Esophagus mucosa (tissue), 1 donor: Measurements from ENCODE around the gene RAPGEF4. TPM values are rescaled to one million over a fixed set of nuclear protein-coding genes. Genes with fewer than 3 reads are reported as not detected.

Source experiments
- ATAC-seq: fragments of 200-7000 bp; cut with Tn5 transposase; one replicate; pipeline ENCODE4 v1.9.1; 2020
- total RNA-seq: library from RNA; stranded (reverse); gene quantifications from one replicate; pipeline ENCODE4 v1.2.4, GENCODE V29; 2023
- donor health status: DM: yes; HTN: yes; CAD: no.

Gene RAPGEF4
- total RNA-seq, 1 donor from 2014 or later, result 3.3 TPM

DNA sequence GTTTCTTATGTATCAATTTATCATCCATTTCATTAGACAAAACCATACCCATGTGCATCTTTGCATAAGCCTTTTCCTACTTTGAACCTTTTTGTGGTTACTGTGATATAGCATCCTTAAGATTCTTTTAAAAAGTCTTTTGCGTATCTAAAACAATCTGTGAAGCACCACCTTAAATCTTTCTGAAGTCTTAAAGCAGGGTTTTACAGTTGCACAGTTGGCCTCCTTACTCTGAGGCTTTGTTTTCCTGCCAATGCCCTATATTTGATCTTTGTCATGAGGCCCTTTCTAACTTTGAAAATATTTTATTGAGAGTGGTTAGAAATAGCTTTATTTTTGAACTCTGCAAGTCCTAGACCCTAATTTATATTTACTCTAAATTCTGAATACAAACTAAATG is 176.6 kb downstream of the RAPGEF4 start:
- ATAC-seq, result no peak

DNA sequence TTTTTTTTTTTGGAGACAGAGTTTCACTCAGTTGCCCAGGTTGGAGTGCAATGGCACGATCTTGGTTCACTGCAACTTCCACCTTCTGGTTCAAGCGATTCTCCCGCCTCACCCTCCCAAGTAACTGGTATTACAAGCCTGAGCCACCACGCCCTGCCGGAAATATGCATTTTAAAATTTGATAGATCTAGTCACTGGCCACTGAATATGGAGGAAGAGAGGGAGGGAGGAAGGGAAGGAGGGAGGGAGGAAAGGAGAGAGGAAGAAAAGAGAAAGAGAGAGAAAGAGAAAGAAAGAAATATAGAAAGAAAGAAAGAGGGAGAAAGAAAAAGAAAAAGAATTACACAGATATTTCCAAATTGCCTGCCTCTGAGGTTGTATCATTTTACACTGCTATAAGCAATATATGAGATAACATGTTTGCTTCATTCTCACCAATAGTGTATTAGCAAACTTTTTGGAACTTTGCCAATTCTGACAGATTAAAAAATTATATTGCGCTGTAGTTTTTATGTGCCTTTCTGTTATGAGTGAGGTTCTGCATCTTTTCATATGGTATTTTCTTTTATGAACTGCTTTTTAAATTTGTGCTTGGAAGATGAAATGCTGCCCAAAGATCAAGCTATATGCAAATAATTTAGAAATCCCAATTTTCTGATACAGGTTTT is 178.8 kb downstream of the RAPGEF4 start:
- ATAC-seq, result peak; percentile 43

DNA sequence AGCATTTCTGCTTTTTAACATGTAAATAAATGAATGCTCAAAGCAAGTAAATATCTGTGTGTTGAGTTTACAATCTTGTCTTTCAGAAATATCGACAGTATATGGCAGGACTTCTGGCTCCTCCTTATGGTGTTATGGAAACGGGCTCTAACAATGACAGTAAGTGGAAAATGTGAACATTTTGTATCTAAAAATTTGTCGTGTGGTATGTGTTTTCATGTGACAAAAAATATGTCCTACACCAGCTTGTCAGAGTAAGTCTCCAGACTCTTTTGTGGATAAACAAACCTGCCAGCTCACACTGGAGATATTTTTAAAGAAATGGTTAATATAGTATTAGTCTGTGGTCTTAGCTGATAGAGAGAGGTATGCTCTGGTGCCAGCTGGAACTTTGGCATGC is 182.1 kb downstream of the RAPGEF4 start:
- ATAC-seq, result no peak

DNA sequence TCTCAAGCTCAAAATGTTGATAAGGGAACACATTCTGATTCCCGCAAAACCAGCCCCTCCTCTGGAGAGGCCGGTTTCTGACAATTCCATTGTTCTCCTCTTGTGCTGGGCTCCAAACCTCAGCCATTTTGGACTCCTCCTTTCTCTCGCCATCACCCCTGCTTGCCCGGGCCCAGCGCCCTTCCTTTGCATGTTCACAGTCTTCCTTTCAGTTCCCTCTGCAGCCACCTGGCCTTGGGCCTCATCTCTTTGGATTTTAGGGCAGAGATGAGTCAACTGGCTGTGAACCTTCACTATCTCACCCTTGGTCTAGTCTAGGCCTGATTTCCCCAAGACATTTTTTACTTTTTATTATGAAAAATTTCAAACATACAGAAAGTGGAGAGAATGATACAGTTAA is 184.1 kb downstream of the RAPGEF4 start:
- ATAC-seq, result no peak

DNA sequence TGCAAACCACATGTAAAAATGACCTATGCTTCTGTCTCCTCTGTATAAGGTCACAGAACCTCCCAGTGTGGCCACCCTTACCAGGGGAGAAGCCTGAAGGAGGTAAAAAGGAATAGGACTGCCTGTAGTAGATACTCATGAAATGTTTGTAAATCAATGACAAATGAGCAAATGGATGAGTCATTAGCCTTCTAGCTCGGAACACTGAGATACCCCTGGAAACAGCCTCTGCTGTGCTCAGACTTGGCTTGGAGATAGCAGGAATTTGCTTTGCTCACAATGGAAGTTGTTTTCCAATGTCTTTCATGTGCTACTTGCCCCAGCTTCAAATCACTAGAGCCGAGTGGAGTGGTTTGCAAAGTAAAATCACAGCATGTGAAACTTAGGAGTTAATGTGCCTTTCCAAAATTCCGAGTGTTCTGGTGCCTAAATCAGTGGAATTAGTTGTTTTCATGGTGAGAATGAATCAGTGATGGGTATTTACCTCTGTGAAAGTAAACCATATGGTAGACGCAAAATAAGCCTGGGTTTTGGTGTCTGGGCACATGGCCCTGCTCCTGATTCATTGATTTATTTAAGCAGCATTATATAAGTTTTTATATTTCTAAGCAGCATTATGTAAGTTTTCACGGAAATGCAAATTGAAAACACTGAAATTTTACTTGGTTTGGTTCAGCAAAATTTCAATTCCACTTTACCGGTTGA is 186.0 kb downstream of the RAPGEF4 start:
- ATAC-seq, result no peak

DNA sequence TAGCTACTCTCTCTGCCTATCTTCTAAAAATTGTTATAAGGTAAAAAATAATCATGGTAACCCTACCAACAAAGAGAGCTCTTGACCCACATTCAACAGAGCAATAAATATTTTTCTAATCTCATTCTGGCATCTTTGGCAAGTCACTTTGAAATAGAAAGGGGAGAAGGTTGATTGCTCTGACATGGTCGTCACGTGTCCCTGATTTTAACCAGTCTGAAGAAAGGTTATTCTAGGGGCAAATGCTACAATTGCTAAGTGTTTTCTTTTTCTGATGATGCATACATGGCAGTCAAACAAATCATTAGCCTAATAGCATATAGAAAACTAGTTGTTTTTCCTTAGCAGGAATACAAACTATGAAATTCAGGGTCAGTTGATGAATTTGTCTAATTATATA is 186.7 kb downstream of the RAPGEF4 start:
- ATAC-seq, result no peak

DNA sequence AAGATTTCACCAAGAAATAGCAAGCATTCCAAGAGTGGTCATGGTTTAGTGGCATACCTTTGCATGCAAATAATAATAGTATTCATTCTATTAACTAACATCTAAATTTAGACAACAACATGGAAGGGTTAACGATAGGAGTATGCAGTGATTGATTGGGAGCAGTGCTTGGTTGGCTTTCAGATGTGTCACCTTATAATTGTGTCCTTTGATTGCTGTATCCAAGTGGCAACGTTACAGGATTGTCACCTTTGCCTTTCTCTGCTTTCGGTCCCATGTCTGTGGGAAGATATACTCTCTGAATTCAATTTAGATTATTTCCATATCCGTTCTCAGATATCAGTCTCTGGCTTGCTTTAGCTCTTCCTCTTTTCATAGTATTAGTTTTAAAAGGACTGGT is 187.2 kb downstream of the RAPGEF4 start:
- no peak for ATAC-seq

DNA sequence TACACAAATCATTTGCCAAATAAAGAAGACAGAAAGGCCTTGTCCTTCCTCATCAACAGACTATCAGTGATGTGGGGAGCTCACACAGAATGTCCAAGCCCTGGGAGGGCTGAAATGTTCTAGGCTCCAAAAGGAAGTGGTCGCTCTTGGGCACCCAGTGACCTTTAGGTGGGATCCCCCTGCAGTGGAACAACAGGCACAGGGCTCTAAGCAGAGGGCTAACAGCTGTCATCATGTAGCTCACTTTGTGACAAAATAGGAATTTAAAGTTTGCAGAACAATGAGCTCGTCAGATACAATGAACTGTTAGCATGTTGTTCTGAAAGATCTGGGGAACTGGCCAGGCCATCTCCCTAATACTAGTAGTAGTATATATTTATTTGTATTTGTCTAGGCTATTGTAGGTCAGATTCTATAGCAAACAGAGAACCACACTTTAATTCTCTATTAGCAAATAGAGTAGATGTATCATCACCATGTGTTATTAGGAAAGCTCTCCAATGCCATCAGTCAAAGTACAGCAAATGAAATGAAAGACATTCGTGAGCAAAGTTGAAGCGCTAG is 188.5 kb downstream of the RAPGEF4 start:
- ATAC-seq, result no peak

DNA sequence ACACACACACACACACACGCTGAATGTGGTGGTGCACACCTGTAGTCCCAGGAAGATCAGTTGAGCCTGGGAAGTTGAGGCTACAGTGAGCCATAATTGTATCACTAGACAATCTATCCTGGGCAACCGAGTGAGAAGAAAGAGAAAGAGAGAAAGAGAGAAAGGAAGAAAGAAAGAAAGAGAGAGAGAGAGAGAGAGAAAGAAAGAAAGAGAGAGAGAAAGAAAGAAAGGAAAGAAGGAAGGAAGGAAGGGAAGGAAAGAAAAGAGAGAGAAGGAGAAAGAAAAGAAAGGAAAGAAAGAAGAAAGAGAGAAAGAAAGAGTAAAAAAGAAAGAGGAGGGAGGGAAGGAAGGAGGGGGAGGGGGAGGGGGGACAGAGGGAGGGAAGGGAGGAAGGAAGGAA is 190.0 kb downstream of the RAPGEF4 start:
- no peak for ATAC-seq

DNA sequence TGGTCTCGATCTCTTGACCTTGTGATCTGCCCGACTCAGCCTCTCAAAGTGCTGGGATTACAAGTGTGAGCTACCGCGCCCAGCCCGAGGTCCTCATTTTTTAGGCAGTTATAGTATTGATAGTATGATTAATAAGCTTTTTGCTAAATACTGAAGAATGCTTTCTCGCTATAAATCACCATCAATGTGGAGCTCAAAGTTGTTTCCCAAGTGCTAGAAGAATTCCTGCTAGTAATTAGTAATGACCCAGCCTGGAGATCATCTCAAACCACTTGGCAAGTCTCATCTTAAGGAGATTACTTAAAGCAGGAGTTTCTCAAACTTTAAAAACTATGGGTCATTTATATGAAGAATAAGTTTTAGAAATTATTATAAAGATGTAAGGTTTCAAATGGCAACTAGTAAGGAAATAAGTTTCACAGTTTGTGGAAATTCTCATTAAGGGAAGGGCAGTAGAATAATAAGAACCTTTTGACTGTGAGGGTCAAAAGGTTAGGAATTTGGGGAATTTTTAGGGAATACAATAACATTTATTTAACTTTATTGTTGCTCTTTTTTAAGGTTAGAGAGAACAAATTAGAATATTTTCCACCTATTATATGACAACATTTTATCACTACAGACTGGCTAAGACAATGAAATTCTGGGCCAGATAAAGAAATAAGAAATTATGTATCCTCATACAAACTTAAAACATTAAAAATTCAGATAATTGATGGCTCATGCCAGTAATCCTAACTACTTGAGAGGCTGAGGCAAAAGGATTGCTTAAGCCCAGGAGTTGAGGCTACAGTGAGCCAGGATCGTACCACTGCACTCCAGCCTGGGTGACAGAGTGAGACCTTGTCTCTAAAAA is 191.4 kb downstream of the RAPGEF4 start:
- no peak for ATAC-seq

DNA sequence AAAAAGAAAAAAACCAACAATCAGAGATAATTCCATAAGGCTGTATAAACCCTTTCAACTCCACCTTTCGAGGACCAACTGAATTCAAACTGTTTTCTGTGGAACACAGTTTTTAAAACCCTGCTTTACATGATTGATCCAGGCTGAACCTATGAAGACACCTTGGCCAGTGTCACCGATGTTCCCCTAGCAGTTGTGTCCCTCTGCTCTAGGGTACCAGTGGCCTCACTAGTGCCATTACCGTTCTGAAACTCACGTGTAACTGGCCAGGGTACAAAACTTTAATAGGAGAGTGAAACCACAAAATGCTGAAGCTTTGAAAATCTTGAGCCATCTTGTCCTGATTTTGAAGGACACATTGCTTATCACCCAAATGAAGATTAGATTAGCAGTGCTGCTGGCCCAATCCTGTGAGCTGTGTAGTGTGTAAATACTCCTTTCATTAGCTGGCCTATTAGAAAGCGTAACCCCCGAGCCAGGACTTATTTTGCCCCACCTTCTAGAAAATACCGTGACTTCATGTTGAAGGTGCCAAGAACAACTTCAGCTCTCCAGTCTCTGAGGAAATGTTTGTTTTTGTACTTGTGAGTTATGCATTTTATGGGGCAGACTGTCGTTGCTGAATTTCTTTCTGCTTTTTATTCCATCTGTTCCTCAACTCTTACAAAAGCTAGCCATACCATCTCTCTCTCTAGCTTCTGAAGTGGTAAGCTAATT is 192.2 kb downstream of the RAPGEF4 start:
- no peak for ATAC-seq

DNA sequence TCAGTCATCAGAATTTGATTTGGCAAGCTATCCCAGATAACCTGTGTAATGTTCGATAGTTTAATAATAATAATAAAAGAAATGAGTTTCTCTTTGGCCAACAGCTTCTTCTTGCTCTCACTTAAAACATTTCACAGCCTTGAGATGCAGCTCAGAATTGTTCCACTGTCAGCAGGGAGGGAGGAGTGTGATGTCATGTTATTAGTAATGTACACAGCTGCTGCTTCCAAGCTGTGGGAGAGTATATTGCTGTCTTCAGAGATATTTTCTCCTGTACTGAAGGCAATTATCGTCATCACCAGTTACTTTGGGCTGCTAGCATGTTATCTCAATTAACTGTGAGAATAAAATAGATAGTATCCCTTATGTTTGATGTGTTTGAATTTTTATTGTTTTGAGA is 193.1 kb downstream of the RAPGEF4 start:
- no peak for ATAC-seq

DNA sequence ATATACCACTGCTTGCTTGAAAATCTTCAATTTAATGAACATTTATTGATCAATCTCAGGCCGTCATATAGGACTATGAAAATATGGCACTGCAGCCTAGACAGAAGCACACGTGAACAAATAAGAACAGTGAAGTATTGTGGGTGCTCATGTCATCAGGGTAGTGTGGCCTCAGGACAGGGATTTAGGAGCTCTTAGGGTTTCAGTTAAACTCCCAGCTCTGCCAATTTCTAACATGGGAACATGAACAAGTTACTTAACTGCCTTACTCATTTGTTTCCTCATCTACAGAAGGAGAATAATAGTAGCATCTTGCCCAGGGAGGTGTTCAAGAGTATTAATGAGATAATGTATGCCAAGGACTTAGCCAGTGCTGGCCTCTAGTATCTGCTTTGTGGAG is 194.0 kb downstream of the RAPGEF4 start:
- ATAC-seq, result peak; percentile 88

DNA sequence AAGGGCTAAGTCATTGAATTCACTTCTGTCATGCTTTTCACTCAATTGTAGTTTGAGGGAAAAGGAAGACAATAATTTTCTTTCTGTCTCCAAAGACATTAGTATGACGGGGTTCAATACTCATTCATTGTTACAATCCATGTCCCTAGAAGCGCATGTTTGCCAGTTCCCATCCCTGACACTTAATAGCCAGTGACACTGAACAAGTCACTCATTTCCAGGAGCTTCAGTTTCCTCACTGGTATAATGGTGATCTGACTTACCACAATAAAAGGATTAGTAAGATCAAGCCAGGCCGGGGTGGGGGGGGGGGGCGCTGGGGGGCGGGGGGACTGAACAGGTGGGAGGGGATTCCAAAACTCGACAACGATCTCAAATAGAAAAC is 195.2 kb downstream of the RAPGEF4 start:
- ATAC-seq, result no peak

DNA sequence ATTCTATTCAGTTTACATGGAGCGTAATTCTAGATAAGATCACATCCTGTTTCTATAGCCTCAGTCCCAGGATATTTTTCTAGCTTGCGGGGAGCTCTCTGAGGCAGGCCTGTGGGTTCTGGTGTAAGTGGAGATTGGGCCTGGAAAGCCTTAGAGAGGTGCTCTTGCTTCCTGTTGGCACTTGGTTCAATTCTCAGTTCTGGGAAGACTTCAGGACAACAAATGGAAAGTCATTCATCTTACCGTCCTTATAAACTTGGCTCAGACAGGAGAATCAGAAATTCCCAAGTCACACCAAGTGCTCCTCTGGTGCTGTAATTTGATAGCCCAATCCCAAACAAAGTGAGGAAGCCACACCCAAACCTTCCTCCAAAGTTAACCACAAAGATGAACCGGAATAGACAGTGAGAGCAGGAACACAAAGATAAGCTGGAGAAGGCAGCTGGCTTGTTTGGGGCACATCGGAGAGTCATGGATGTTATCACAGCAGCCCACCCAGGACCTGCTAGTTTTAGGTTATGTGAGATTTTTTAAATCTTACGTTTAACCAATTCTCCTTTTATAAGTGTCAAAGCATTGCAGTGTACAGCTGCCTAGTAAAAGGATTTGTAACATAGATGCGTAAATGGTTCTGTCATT is 195.7 kb downstream of the RAPGEF4 start:
- peak; percentile 28 for ATAC-seq

DNA sequence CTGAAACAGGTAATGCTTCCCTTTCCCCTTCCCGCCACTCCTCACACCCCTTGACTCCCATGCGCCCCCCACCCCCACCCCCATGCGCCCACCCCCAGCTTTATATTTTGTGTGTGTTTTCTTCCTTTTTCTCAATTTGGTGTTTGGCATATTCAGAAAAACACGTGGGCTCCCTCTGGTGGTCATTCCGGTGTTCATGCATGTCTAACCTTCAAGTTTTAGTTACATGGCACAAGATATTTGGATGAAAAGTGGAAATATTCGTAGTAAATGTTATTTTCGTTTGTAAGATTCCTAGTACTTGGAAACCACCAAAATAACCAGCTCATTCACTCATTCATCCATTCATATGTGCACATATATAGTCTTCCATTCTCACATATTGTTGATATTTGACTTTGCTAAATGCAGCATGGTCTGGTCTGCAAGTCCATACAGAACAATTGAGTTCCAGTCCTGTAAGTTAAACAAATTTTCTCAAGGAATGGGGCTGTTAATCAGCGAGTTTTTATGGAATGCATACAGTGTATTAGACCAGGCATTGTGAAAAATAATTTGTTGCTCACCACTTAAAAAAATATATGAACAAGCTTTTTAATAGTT is 196.4 kb downstream of the RAPGEF4 start:
- peak; percentile 49 for ATAC-seq

DNA sequence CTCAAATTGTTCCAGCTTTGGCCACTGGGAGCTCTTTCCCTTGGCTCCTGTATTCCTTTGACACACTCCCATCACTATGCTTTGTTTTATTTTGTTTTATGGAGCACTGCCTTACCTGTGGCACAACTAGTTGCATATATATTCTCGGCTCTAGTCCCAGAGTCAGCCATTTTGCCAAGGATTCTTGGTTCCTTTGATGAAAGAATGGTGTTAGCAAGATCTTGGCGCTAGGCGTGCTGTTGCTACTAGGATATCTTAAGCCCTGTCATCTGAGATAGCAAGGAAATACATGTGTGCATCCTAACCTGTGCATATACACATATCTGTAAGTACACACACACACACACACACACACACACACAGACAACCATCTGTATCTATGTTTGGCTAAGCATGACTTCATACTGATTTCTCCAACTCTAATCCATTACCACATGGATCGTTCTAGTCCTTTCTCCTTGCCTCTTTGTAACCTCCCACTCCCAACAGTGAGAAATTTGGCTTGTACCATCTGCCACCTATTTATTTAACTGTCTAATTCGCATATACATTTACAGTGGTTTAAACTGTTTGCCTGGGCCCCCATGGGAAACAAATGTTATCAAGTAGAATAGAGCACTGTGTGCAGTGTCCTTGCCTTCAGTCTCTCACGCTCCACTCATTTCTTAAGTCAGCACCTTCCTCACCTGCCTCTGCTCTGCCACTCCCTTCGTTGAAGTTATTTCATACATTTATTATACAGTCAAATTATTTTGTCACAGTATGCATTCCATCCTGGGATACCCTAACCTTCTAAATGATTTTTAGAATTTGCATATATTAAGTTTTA is 202.5 kb downstream of the RAPGEF4 start:
- no peak for ATAC-seq

DNA sequence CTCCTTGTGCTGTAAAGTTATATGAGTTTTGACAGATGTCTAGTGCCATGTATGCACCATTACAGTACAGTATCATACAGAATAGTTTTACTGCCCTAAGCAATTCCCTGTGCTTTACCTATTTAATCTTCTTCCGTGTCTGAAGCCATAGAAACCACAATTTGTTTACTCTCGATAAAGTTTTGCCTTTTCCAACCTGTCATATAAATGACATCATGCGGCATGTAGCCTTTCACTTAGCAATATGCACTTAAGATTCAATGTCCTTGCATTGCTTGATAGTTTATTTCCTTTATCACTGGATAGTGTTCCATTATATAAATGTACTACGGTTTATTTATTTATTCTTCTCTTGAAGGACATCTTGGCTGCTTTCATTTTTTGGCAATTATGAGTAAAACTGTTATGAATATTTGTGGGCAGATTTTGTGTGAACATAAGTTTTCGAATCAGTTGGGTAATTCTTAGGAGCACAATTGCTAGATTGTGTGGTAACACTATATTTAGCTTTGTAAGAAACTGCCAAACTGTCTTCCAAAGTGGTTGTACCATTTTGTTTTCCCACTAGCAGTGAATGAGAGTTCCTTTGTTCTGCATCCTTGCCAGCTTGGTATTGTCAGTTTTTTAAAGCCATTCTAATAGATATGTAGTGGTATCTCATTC is 203.2 kb downstream of the RAPGEF4 start:
- no peak for ATAC-seq

DNA sequence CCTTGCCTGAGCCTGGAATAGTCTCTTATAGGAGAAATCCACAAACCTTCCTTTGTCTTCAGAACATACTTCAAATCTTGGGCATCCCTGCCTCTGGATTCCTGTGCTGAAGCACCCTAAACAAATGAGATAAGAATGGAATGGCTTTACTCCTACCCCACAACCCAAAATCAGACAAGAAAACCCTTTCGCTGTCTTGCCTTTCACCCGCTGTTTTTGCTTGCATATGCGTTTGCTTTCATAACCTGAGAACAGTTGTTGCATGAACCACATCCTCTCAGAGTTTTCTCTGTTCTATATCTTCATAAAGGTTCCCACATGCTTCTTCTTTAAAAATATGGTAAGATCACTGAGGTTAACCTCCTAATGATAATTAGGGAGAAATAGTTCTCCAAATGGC is 207.9 kb downstream of the RAPGEF4 start:
- no peak for ATAC-seq
